Body of pancreas (tissue), 4 donors: ENCODE measurements around the gene HELZ2. TPM values are rescaled to one million over a fixed set of nuclear protein-coding genes. Genes with fewer than 3 reads are reported as not detected.

Source experiments
- ATAC-seq: fragments of 150-250 bp; one replicate; pipeline ENCODE4 v1.9.1; 2016
- DNase-seq, 4 donors: peaks; one replicate each; pipeline ENCODE4 v3.0.0-alpha.2; 2019
- H3K27ac ChIP-seq, 4 donors: fragments of 200-600 bp; sonication (generic); 1 replicate in 3 of 4; 2 replicates in 1 of 4; pipeline versions ENCODE4 v1.5.1 to v1.6.1; 2016 to 2019; ENCODE audit warnings: mild to moderate bottlenecking in 1 of 4, mixed read lengths in 1 of 4, moderate library complexity in 1 of 4
- H3K27me3 ChIP-seq, 2 donors: fragments of 200-600 bp; sonication (generic); one replicate each; pipeline ENCODE4 v1.6.0; 2016; ENCODE audit warnings: mild to moderate bottlenecking in 1 of 2
- H3K36me3 ChIP-seq, 2 donors: fragments of 200-600 bp; sonication (generic); replicated peaks in 1 of 2; 2 replicates each; pipeline ENCODE4 v1.5.1; 2016; ENCODE audit warnings: low read depth in 2 of 2; ENCODE audit not compliant: insufficient read depth in 1 of 2
- H3K4me1 ChIP-seq: fragments of 200-600 bp; sonication (generic); one replicate; pipeline ENCODE4 v1.6.0; 2016
- H3K4me3 ChIP-seq, 2 donors: fragments of 200-600 bp; sonication (generic); 1 replicate in 1 of 2; 2 replicates in 1 of 2; pipeline ENCODE4 v1.5.1; 2016 to 2019
- H3K9me3 ChIP-seq, 3 donors: fragments of 200-600 bp; sonication (generic); 1 replicate in 2 of 3; 2 replicates in 1 of 3; pipeline ENCODE4 v1.5.1; 2016
- POLR2A ChIP-seq, 3 donors: fragments of 450-650 bp; IDR thresholded peaks; one replicate each; pipeline ENCODE4 v1.6.1; 2016; ENCODE audit warnings: antibody characterized with exemption in 3 of 3, mild to moderate bottlenecking in 2 of 3
- WGBS, 2 donors: methylation state at CpG; one replicate each; pipeline ENCODE4 v1.1.5; 2017; 5-methylcytosine and 5-hydroxymethylcytosine counted together
- intact Hi-C: fragments of 100-400 bp; cut with DNase I; formaldehyde crosslinking; loops from one replicate; pipeline ENCODE4 v1.15.1; 2023
- total RNA-seq, 2 donors: library from RNA; depleted of rRNA; stranded (reverse); fragments of >200 nt; gene quantifications; one replicate each; pipeline ENCODE4 v1.1.0, GENCODE V29; 2016
- TF ChIP-seq, protein P1 (sequence below), 7 experiments: fragments of 450-650 bp in 4 of 7; fragments of 200-600 bp in 3 of 7; sonication (generic) in 3 of 7; IDR thresholded peaks; one replicate each; pipeline ENCODE4 v1.5.1; 2016 to 2019; ENCODE audit warnings: antibody characterized with exemption in 7 of 7

Gene HELZ2
- total RNA-seq, 2 donors from 2014 or later, result 20.8 to 33.3 TPM

DNA sequence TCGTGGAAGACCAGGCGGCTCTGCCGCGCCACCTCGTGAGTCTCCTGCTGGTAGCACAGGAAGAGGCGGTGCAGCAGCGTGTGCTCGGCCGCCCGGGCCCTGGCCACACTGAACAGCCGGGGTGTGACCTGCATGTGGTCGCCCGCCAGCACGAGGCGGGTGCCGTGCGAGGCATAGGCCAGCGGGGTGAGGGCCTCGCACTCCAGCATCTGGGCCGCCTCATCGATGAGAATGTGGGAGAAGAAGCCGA lies 7.0 kb downstream of the HELZ2 start:
- Histone ChIP-seq H3K27me3 (no peaks in the 10 kb centered on the region), H3K9me3 (no peaks in the 10 kb centered on the region), H3K4me1 (peaks cover 6% of the 10 kb centered on the region), H3K4me3 (no peak overlapping the region), H3K36me3 (no peaks in the 10 kb centered on the region), H3K27ac (no peak overlapping the region)
- intact Hi-C loops, result no loop called here
- DNase-seq (no peak), ATAC-seq (no peak)
- TF ChIP-seq, protein P1, sequence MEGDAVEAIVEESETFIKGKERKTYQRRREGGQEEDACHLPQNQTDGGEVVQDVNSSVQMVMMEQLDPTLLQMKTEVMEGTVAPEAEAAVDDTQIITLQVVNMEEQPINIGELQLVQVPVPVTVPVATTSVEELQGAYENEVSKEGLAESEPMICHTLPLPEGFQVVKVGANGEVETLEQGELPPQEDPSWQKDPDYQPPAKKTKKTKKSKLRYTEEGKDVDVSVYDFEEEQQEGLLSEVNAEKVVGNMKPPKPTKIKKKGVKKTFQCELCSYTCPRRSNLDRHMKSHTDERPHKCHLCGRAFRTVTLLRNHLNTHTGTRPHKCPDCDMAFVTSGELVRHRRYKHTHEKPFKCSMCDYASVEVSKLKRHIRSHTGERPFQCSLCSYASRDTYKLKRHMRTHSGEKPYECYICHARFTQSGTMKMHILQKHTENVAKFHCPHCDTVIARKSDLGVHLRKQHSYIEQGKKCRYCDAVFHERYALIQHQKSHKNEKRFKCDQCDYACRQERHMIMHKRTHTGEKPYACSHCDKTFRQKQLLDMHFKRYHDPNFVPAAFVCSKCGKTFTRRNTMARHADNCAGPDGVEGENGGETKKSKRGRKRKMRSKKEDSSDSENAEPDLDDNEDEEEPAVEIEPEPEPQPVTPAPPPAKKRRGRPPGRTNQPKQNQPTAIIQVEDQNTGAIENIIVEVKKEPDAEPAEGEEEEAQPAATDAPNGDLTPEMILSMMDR (IDR thresholded peaks at IDR 0.05), result no peak
- no peak for TF ChIP-seq POLR2A (IDR thresholded peaks at IDR 0.05)
- 65 to 96% methylated on average over 14 to 15 of the region's 22 CpGs for WGBS, 2 donors

DNA sequence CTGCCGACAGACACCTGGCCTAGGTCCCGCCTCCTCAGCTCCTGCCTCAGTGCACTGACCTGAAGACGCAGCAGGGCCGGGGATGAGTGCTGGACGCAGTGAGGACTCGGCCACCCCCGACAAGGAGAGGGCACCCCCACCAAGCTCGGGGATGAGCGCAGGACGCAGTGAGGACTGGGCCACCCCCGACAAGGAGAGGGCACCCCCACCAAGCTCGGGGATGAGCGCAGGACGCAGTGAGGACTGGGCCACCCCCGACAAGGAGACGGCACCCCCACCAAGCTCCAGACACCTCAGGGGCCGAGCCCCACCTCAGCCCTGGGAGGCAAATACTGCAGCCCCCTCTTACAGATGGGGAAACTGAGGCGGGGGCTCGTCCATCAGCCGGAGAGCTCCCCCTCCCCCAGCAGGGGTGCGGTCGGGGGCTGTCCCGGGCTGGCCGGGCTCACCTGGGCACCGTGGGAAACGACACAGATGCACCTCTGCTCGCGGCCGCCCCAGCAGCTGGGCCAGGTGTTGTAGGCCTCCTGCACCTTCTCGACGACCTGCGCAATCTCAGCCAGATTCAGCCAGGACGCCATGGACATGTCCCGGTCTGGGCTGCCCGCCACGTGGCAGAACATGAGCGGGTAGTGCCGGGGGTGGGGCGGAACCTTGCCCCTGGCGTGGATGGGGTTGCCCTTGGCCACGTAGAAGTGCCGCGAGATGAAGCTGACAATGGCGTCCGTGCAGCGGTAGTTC lies 7.5 kb downstream of the HELZ2 start:
- 67 to 91% methylated on average over 23 to 43 of the region's 46 CpGs for WGBS, 2 donors
- intact Hi-C loops, result no loop called here
- DNase-seq (peak; percentile 45 to 70 (median 60)), ATAC-seq (peak; percentile 26)
- Histone ChIP-seq H3K4me3 (no peak overlapping the region), H3K4me1 (peaks cover 6% of the 10 kb centered on the region), H3K27me3 (no peaks in the 10 kb centered on the region), H3K27ac (no peak overlapping the region), H3K9me3 (no peaks in the 10 kb centered on the region), H3K36me3 (no peaks in the 10 kb centered on the region)
- TF ChIP-seq, protein P1 (IDR thresholded peaks at IDR 0.05), result no peak
- TF ChIP-seq POLR2A (IDR thresholded peaks at IDR 0.05), result no peak

DNA sequence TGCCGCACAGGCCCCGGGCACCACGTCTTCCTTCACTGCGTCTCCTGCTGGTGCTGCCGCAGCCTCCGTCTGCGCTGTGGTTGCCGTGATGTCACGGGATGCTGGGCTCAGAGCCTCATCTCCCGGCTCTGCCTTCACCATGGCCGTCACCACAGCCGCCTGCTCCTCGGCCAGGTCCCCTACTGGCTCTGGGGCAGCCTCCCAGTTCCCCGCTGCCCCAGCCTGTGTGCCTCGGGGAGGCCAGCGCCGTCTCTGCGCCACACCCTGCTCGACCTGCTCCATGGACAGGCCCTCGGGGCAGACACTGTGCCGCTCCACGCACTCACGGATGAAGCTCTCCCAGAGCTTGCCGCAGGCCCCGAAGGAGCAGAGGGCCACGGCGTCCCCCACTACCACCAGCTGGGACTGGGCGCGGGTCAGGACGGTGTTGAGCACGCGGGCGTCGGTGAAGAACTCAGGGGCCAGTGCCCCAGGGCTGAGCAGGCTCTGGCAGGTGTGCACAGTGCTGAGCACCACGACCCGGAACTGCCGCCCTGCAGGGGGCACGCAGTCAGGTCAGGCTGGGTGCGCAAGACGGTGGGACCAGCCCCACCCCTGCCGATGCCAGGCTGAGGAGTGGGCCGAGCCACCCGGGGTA lies 8.2 kb downstream of the HELZ2 start:
- H3K4me3 ChIP-seq, result no peak overlapping the region
- intact Hi-C loops, result no loop called here
- H3K4me1 ChIP-seq, result peaks cover 6% of the 10 kb centered on the region
- H3K9me3 ChIP-seq, result no peaks in the 10 kb centered on the region
- H3K27ac ChIP-seq, result no peak overlapping the region
- 92 to 96% methylated on average over 12 to 39 of the region's 43 CpGs for WGBS, 2 donors
- H3K27me3 ChIP-seq, result no peaks in the 10 kb centered on the region
- no peak for DNase-seq
- TF ChIP-seq, protein P1 (IDR thresholded peaks at IDR 0.05), result no peak
- no peak for TF ChIP-seq POLR2A (IDR thresholded peaks at IDR 0.05)
- ATAC-seq, result no peak
- H3K36me3 ChIP-seq, result no peaks in the 10 kb centered on the region

DNA sequence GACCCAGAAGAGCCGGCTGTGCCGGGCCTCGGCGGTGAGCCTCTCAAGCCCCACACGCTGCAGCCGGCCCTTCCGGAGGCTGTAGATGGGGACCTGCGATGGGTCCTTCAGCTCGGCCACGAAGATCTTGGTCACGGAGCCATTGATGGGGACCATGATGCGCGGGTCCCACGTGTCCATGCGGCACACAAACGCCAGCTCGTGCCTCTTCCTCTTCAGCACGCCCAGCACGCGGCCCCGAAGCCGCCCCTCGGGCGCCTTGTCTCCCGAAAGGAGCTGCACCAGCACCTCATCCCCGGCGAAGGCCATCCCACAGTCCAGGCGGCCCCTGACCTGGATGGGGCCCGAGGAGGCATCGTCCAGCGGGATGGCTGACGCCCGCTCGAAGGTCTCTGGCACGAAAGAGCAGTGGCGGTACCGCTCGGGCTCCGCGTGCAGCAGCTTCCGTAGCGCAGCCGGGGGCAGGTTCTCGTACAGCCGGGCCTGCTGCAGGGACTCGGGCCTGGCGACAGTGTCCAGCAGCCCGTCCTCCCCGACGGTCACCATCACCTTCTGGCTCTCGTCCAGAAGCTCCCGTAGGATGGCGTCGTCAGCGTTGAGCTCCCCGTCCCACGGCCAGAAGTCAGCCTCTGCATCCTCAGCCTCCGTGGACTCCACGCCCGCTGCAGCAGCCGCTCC lies 8.9 kb downstream of the HELZ2 start:
- peaks cover 6% of the 10 kb centered on the region for H3K4me1 ChIP-seq
- peaks cover 0 to 2% of the 10 kb centered on the region in 2 donors for H3K36me3 ChIP-seq
- 94 to 97% methylated on average over 29 to 59 of the region's 61 CpGs for WGBS, 2 donors
- ATAC-seq, result no peak
- H3K9me3 ChIP-seq, result no peaks in the 10 kb centered on the region
- H3K27ac ChIP-seq, result no peak overlapping the region
- intact Hi-C loops, result no loop called here
- H3K27me3 ChIP-seq, result no peaks in the 10 kb centered on the region
- no peak overlapping the region for H3K4me3 ChIP-seq
- DNase-seq, result no peak
- TF ChIP-seq, protein P1 (IDR thresholded peaks at IDR 0.05), result no peak
- TF ChIP-seq POLR2A (IDR thresholded peaks at IDR 0.05), result no peak
